ENCODE results near the gene PRKG2. TPM values are rescaled to one million over a fixed set of nuclear protein-coding genes. Genes with fewer than 3 reads are reported as not detected.

PRKG2 gene
- polyA plus RNA-seq, 2 of the 4 experiments (the other 2 are of a cell fraction): 0.96 to 5.3 TPM

DNA sequence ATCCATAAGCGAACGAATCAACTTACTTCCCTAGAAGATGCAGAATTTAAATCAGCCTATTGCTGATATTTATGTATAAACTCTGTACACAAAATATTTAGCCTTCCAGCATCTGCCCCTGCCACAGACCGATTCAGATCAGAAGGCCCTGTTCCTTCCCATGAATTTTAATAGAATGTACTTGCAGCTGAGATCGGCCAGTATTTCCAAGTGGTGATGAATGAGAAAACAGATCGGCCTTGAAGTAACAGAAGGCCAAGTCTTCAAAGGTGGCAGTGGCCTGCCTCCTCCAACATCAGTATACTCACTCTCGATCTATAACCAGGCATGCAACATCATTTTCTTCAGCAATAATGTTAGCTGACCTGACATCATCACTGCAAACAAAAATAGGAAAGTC, 66.4 kb downstream of the PRKG2 start (continued):
- no peak for TF ChIP-seq HMGXB4 (CRISPR knock-in tag; IDR thresholded peaks at IDR 0.05; ENCODE audit: borderline replicate concordance)

- ATAC-seq: no peak
- FAIRE-seq: no peak
- POLR2A ChIA-PET: no interaction called here
- TF ChIP-seq, protein P1, sequence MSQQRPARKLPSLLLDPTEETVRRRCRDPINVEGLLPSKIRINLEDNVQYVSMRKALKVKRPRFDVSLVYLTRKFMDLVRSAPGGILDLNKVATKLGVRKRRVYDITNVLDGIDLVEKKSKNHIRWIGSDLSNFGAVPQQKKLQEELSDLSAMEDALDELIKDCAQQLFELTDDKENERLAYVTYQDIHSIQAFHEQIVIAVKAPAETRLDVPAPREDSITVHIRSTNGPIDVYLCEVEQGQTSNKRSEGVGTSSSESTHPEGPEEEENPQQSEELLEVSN (IDR thresholded peaks at IDR 0.05; ENCODE audit: borderline replicate concordance, low read depth): no peak
- TF ChIP-seq HOXB5 (CRISPR knock-in tag; IDR thresholded peaks at IDR 0.05) (no peak), HOXA7 (CRISPR knock-in tag; IDR thresholded peaks at IDR 0.05) (no peak), ZSCAN20 (CRISPR knock-in tag; IDR thresholded peaks at IDR 0.05) (no peak), EP300 (IDR thresholded peaks at IDR 0.05) (no peak), NFE2L2 (conservative IDR thresholded peaks at IDR 0.05; ENCODE audit: low read length) (no peak), JUN (IDR thresholded peaks at IDR 0.05) (no peak), RARB (CRISPR knock-in tag; IDR thresholded peaks at IDR 0.05) (no peak), BHLHE40 (IDR thresholded peaks at IDR 0.05; ENCODE audit: low read depth, low read length) (no peak), EHF (CRISPR knock-in tag; IDR thresholded peaks at IDR 0.05) (no peak), CBX2 (IDR thresholded peaks at IDR 0.05; ENCODE audit: borderline replicate concordance, low read depth) (no peak), POLR2A (IDR thresholded peaks at IDR 0.05; ENCODE audit: low read length) (no peak)
- TF ChIP-seq, protein P2, sequence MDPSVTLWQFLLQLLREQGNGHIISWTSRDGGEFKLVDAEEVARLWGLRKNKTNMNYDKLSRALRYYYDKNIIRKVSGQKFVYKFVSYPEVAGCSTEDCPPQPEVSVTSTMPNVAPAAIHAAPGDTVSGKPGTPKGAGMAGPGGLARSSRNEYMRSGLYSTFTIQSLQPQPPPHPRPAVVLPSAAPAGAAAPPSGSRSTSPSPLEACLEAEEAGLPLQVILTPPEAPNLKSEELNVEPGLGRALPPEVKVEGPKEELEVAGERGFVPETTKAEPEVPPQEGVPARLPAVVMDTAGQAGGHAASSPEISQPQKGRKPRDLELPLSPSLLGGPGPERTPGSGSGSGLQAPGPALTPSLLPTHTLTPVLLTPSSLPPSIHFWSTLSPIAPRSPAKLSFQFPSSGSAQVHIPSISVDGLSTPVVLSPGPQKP (IDR thresholded peaks at IDR 0.05; ENCODE audit: low read depth, low read length): no peak
- TF ChIP-seq, protein P3, sequence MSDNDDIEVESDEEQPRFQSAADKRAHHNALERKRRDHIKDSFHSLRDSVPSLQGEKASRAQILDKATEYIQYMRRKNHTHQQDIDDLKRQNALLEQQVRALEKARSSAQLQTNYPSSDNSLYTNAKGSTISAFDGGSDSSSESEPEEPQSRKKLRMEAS (IDR thresholded peaks at IDR 0.05): no peak
- Histone ChIP-seq H3K27ac (no peak overlapping the region), H3K9me3 (no peaks in the 10 kb centered on the region), H3K4me3 (no peak overlapping the region), H3K4me2 (no peak overlapping the region), H3K4me1 (no peaks in the 10 kb centered on the region)
- DNase-seq (ENCODE audit: low read depth in 1 of 2, low spot score in 1 of 2): no peak
- CTCF ChIA-PET: no interaction called here
These were observed 68.6 kb downstream of the PRKG2 start for GRCh38 chr4:81146466-81146865.

DNA sequence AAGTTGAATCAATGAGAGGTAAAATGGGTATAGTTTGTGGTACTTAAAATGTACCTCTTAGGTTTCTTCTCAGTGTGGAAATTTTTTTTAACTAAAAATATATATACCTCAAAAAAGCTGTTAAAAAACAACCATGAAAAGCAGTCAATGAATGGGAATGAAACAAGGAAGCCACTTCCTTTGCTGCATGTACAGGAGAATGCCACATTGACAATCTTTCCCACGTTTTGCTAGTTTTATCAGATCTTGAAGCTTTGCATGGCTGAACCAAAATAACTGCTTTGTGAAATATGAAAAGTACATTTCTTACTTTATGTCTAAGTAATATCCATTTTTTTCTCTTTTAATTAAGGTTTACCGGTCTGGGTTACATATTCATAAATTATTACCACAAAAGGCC, 71.8 kb downstream of the PRKG2 start:
- Histone ChIP-seq H3K9me3 (no peaks in the 10 kb centered on the region), H3K4me2 (no peak overlapping the region), H3K4me1 (no peaks in the 10 kb centered on the region), H3K4me3 (no peak overlapping the region), H3K27ac (no peak overlapping the region)
- no peak for TF ChIP-seq HDAC2 (IDR thresholded peaks at IDR 0.05)
- TF ChIP-seq PHF8 (IDR thresholded peaks at IDR 0.05; ENCODE audit: borderline replicate concordance, low read depth): no peak
- TF ChIP-seq, protein P4, sequence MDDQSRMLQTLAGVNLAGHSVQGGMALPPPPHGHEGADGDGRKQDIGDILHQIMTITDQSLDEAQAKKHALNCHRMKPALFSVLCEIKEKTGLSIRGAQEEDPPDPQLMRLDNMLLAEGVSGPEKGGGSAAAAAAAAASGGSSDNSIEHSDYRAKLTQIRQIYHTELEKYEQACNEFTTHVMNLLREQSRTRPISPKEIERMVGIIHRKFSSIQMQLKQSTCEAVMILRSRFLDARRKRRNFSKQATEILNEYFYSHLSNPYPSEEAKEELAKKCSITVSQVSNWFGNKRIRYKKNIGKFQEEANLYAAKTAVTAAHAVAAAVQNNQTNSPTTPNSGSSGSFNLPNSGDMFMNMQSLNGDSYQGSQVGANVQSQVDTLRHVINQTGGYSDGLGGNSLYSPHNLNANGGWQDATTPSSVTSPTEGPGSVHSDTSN (IDR thresholded peaks at IDR 0.05): no peak
- no peak for TF ChIP-seq BHLHE40 (IDR thresholded peaks at IDR 0.05; ENCODE audit: low read depth, low read length)
- TF ChIP-seq TP53 (CRISPR knock-in tag; IDR thresholded peaks at IDR 0.05): no peak
- no peak for TF ChIP-seq MAFK (IDR thresholded peaks at IDR 0.05; ENCODE audit: partially characterized antibody)
- TF ChIP-seq KDM1A (IDR thresholded peaks at IDR 0.05; ENCODE audit: low read depth): no peak
- TF ChIP-seq HES2 (IDR thresholded peaks at IDR 0.05): no peak
- TF ChIP-seq EHMT2 (IDR thresholded peaks at IDR 0.05; ENCODE audit: low read depth): no peak
- TF ChIP-seq JUN (IDR thresholded peaks at IDR 0.05): no peak
- 83% methylated on average over 2 of the region's 2 CpGs for WGBS (ENCODE audit: missing lambda C conversion rate)
- ATAC-seq (no peak), FAIRE-seq (no peak), DNase-seq (ENCODE audit: low read depth in 1 of 2, low spot score in 1 of 2) (no peak)
- ChIA-PET CTCF (interaction anchor here (1.0 kb wide), 1 partner anchor 209 kb away, joined by 3 read pairs; no protein-coding TSS in a partner anchor), POLR2A (no interaction called here)
